ENCODE results near the gene ZBTB44.

ZBTB44 gene

GRCh38 chr11:130322126-130322525 lies 7.4 kb upstream of the ZBTB44 start:
- no peaks in the 10 kb centered on the region for H3K27me3 ChIP-seq (ENCODE audit: control insufficient read depth, insufficient read depth, low read length)

GRCh38 chr11:130318031-130318673 lies 3.4 kb upstream of the ZBTB44 start:
- Histone ChIP-seq H3K4me3 (ENCODE audit: low read depth, low read length) (no peak overlapping the region), H3K9me3 (ENCODE audit: control insufficient read depth, low read length) (no peaks in the 10 kb centered on the region), H2AFZ (no peak overlapping the region), H3K79me2 (no peaks in the 10 kb centered on the region), H3K4me2 (ENCODE audit: low read length) (no peak overlapping the region), H3K9ac (no peak overlapping the region), H3K4me1 (no peaks in the 10 kb centered on the region), H3K36me3 (ENCODE audit: control insufficient read depth, insufficient read depth, low read length) (no peaks in the 10 kb centered on the region), H3K27me3 (ENCODE audit: control insufficient read depth, insufficient read depth, low read length) (no peaks in the 10 kb centered on the region), H3K27ac (no peak overlapping the region)
- no peak for TF ChIP-seq CTCF (IDR thresholded peaks at IDR 0.05)

More at GRCh38 chr11:130322126-130322525, 7.4 kb upstream of the ZBTB44 start:
- no peak for TF ChIP-seq CTCF (IDR thresholded peaks at IDR 0.05)
- Histone ChIP-seq H3K4me3 (ENCODE audit: low read depth, low read length) (no peak overlapping the region), H3K4me2 (ENCODE audit: low read length) (no peak overlapping the region), H3K27ac (no peak overlapping the region), H3K36me3 (ENCODE audit: control insufficient read depth, insufficient read depth, low read length) (no peaks in the 10 kb centered on the region), H3K4me1 (no peaks in the 10 kb centered on the region), H3K9ac (no peak overlapping the region), H2AFZ (no peak overlapping the region), H3K79me2 (no peaks in the 10 kb centered on the region), H3K9me3 (ENCODE audit: control insufficient read depth, low read length) (no peaks in the 10 kb centered on the region)

- peaks cover 8% of the 10 kb centered on the region for H3K79me2 ChIP-seq
- H3K27me3 ChIP-seq (ENCODE audit: control insufficient read depth, insufficient read depth, low read length): no peaks in the 10 kb centered on the region
- H3K27ac ChIP-seq: peak overlapping the region; percentile 60
- peak overlapping the region; percentile 90 for H2AFZ ChIP-seq
- H3K4me2 ChIP-seq (ENCODE audit: low read length): peak overlapping the region; percentile 59
- TF ChIP-seq CTCF (IDR thresholded peaks at IDR 0.05): no peak
- H3K9me3 ChIP-seq (ENCODE audit: control insufficient read depth, low read length): no peaks in the 10 kb centered on the region
- no peaks in the 10 kb centered on the region for H3K36me3 ChIP-seq (ENCODE audit: control insufficient read depth, insufficient read depth, low read length)
- peak overlapping the region; percentile 45 for H3K4me3 ChIP-seq (ENCODE audit: low read depth, low read length)
- no peak overlapping the region for H3K9ac ChIP-seq
- peaks cover 4% of the 10 kb centered on the region for H3K4me1 ChIP-seq
These were observed 745 bp upstream of the ZBTB44 start for GRCh38 chr11:130315354-130315970.

GRCh38 chr11:130314184-130314749 lies 450 bp downstream of the ZBTB44 start:
- H3K27ac ChIP-seq: peak overlapping the region; percentile 69
- no peaks in the 10 kb centered on the region for H3K36me3 ChIP-seq (ENCODE audit: control insufficient read depth, insufficient read depth, low read length)
- peak overlapping the region; percentile 78 for H2AFZ ChIP-seq
- H3K4me1 ChIP-seq: peaks cover 4% of the 10 kb centered on the region
- no peaks in the 10 kb centered on the region for H3K27me3 ChIP-seq (ENCODE audit: control insufficient read depth, insufficient read depth, low read length)
- no peak for TF ChIP-seq CTCF (IDR thresholded peaks at IDR 0.05)
- H3K9ac ChIP-seq: no peak overlapping the region
- peak overlapping the region; percentile 66 for H3K4me3 ChIP-seq (ENCODE audit: low read depth, low read length)
- peak overlapping the region; percentile 47 for H3K4me2 ChIP-seq (ENCODE audit: low read length)
- peaks cover 8% of the 10 kb centered on the region for H3K79me2 ChIP-seq
- no peaks in the 10 kb centered on the region for H3K9me3 ChIP-seq (ENCODE audit: control insufficient read depth, low read length)
